ENCODE data around the gene WDR18.

WDR18 gene

DNA sequence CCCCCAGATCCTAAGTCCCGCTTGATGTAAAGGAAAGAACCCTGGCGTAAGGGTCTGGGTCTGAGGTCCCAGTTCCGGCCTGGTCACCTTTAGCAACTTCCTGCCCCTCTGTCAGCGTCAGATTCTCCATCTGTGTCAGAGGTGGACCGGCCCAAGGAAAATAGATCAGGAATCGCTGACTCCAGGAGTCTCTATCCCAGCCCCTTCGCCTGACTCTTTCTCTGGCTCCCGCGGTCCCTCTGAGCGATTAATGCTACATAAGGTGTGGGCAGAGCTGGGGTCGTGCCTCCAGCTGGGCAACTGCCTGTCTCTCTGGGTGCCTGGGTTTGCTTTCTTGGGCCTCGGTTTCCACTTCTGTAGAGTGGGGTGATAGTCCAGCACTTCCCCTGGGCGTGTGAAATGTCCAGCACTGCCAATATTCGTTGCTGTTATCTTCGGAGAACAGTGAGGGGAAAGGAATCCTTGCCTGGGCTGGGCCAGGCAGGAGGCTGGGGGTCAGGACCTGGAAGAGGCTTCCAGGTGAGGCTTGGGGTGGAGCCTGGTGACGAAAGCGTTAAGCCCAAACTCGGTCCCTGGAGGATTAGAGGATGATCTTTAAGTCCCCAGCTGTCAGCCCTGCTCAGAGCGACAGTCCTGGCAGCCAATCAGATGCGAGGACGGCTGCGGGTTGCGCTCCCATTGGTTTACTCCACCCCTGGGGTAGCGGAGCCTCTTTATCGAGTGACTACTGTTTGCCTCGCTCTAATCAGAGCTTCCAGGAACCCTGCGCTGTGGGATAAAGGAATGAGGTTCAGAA lies 56.5 kb downstream of the WDR18 start:
- peak overlapping the region; percentile 62 for H3K4me3 ChIP-seq (ENCODE audit: low read depth, low read length)
- in situ Hi-C loops (cut with HindIII; ENCODE audit: low sequenced_read_pairs), result no loop called here
- peak; percentile 95 for DNase-seq (ENCODE audit: low read depth, low spot score)
- TF ChIP-seq, protein P1, sequence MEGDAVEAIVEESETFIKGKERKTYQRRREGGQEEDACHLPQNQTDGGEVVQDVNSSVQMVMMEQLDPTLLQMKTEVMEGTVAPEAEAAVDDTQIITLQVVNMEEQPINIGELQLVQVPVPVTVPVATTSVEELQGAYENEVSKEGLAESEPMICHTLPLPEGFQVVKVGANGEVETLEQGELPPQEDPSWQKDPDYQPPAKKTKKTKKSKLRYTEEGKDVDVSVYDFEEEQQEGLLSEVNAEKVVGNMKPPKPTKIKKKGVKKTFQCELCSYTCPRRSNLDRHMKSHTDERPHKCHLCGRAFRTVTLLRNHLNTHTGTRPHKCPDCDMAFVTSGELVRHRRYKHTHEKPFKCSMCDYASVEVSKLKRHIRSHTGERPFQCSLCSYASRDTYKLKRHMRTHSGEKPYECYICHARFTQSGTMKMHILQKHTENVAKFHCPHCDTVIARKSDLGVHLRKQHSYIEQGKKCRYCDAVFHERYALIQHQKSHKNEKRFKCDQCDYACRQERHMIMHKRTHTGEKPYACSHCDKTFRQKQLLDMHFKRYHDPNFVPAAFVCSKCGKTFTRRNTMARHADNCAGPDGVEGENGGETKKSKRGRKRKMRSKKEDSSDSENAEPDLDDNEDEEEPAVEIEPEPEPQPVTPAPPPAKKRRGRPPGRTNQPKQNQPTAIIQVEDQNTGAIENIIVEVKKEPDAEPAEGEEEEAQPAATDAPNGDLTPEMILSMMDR (IDR thresholded peaks at IDR 0.05; ENCODE audit: low read depth, low read length), result no peak

DNA sequence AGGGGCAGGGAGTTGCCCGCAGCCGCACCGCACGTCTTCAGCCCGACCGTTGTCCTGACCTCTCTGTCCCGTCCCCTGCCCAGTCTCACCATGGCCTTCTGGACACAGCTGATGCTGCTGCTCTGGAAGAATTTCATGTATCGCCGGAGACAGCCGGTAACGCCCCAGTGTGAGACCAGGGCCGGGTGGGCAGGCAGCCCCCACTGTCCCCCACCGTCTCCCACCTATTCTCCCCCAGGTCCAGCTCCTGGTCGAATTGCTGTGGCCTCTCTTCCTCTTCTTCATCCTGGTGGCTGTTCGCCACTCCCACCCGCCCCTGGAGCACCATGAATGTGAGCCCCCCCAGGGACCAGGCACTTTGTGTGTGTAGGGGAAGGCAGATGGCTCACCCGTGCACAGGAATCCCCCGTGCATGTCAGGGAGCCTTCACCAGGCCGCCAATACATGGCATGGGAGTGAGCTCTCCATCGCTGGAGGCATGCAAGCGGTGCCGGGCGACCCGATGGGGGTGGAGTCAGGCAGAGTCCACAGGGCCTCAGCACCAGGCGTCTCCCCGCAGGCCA lies 57.2 kb downstream of the WDR18 start:
- in situ Hi-C loops (cut with HindIII; ENCODE audit: low sequenced_read_pairs), result no loop called here
- peak overlapping the region; percentile 62 for H3K4me3 ChIP-seq (ENCODE audit: low read depth, low read length)
- no peak for DNase-seq (ENCODE audit: low read depth, low spot score)

DNA sequence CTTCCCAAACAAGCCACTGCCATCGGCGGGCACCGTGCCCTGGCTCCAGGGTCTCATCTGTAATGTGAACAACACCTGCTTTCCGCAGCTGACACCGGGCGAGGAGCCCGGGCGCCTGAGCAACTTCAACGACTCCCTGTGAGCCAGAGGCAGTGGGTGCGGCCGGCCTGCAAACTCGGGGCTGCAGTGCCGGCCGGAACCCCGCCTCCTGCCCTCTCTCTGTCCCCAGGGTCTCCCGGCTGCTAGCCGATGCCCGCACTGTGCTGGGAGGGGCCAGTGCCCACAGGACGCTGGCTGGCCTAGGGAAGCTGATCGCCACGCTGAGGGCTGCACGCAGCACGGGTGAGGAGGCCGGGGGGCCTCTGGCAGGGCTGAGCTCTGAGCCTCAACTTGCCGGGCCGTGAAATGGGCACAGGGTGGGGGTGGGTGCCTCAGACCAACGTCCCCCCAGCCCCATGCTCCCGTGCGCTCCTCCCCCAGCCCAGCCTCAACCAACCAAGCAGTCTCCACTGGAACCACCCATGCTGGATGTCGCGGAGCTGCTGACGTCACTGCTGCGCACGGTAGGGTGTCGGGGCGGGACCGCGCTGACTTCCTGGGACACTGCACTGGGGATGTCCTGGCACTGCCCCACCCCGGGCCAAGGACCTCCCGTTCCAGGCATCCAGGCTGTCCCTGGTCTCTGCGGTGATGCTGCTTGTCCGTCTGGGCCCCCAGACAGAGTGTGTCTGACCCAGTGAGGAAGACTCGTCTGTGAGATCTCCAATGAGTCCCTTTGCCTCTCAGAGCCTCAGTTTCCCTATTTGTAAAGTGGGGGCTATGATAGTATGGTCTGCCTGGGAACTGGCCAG lies 57.9 kb downstream of the WDR18 start:
- in situ Hi-C loops (cut with HindIII; ENCODE audit: low sequenced_read_pairs), result no loop called here
- TF ChIP-seq, protein P1 (IDR thresholded peaks at IDR 0.05; ENCODE audit: low read depth, low read length), result no peak
- H3K4me3 ChIP-seq (ENCODE audit: low read depth, low read length), result no peak overlapping the region
- DNase-seq (ENCODE audit: low read depth, low spot score), result no peak

More for the DNA sequence above, 57.2 kb downstream of the WDR18 start:
- TF ChIP-seq, protein P1 (IDR thresholded peaks at IDR 0.05; ENCODE audit: low read depth, low read length), result no peak

DNA sequence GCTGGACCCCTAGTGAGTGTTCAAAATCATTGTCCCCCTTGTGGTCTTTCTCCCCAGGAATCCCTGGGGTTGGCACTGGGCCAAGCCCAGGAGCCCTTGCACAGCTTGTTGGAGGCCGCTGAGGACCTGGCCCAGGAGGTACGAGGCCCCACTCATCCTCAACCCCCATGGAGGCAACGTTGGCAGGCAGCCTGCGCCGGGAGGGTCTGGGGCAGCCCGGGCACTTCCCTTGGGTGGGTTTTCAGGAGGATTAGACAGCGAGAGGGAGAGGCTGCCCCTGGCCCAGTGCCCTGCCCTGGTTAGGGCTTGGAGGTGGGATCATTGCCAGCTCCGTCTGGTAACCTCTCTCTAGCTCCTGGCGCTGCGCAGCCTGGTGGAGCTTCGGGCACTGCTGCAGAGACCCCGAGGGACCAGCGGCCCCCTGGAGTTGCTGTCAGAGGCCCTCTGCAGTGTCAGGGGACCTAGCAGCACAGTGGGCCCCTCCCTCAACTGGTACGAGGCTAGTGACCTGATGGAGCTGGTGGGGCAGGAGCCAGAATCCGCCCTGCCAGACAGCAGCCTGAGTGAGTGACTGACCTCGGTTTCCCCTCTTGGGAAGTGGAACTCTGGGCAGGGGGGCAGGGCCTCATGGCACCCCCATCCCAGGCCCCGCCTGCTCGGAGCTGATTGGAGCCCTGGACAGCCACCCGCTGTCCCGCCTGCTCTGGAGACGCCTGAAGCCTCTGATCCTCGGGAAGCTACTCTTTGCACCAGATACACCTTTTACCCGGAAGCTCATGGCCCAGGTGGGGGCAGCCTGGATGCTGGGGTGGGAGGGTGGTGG lies 58.8 kb downstream of the WDR18 start:
- in situ Hi-C loops (cut with HindIII; ENCODE audit: low sequenced_read_pairs), result no loop called here
- H3K4me3 ChIP-seq (ENCODE audit: low read depth, low read length), result no peak overlapping the region

More for the DNA sequence above, 58.8 kb downstream of the WDR18 start:
- DNase-seq (ENCODE audit: low read depth, low spot score), result no peak
- TF ChIP-seq, protein P1 (IDR thresholded peaks at IDR 0.05; ENCODE audit: low read depth, low read length), result no peak

All from astrocyte of the spinal cord (primary cell).